ENCODE results near the gene LIPM.

Gene LIPM

DNA sequence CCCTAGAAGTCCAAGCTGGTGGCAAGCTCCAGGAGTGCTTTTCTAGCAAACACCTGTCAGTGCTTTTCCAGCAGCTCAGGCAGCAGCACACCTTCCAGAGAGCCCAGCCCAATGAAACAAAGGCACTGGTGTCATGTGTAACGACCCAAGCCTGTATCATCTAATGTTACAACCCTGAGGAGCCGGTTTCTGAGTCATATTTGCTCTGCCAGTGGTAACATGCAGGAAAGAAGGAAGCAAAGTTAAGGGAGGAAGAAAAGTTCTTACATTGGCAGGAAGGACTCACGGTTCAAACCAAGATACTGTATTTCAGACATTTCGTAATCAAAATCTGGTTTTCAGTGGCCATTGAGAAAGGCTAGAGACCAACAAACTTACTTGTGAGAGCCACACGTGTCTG is 49.2 kb downstream of the LIPM start, which contains the start of gene ANKRD22:
Gene ANKRD22, minus strand, starts transcription at position 139 of the 400 bp plus-strand sequence. CDS start 237 bp downstream, outside the sequence.
- TF ChIP-seq, protein P1, sequence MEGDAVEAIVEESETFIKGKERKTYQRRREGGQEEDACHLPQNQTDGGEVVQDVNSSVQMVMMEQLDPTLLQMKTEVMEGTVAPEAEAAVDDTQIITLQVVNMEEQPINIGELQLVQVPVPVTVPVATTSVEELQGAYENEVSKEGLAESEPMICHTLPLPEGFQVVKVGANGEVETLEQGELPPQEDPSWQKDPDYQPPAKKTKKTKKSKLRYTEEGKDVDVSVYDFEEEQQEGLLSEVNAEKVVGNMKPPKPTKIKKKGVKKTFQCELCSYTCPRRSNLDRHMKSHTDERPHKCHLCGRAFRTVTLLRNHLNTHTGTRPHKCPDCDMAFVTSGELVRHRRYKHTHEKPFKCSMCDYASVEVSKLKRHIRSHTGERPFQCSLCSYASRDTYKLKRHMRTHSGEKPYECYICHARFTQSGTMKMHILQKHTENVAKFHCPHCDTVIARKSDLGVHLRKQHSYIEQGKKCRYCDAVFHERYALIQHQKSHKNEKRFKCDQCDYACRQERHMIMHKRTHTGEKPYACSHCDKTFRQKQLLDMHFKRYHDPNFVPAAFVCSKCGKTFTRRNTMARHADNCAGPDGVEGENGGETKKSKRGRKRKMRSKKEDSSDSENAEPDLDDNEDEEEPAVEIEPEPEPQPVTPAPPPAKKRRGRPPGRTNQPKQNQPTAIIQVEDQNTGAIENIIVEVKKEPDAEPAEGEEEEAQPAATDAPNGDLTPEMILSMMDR (IDR thresholded peaks at IDR 0.05; ENCODE audit: low read length), result no peak
- no peak for TF ChIP-seq EZH2phosphoT487 (IDR thresholded peaks at IDR 0.05; ENCODE audit: low read length)
- TF ChIP-seq EZH2 (optimal IDR thresholded peaks at IDR 0.05; ENCODE audit: low read depth, low read length), result no peak
- no peak within 1 kb of the TSS for H3K4me3 ChIP-seq (ENCODE audit: low read length)
- no peaks in the 10 kb centered on the region for H3K27me3 ChIP-seq (replicated peaks; ENCODE audit: insufficient read depth, low read length)
- H3K27ac ChIP-seq (ENCODE audit: low read length), result no peak within 1 kb of the TSS
- H3K79me2 ChIP-seq (ENCODE audit: low read length), result no peaks in the 10 kb centered on the region
- no peaks in the 10 kb centered on the region for H3K9me3 ChIP-seq (replicated peaks; ENCODE audit: insufficient read depth, low read length)
- H4K20me1 ChIP-seq (ENCODE audit: insufficient read depth, low read length), result no peaks in the 10 kb centered on the region
- H3K4me2 ChIP-seq (ENCODE audit: low read depth, low read length), result no peak within 1 kb of the TSS
- H3K4me1 ChIP-seq (ENCODE audit: low read length), result no peaks in the 10 kb centered on the region
- H3K9ac ChIP-seq (ENCODE audit: low read length), result no peak within 1 kb of the TSS
- H2AFZ ChIP-seq (ENCODE audit: low read length), result no peak within 1 kb of the TSS
- no peaks in the 10 kb centered on the region for H3K9me2 ChIP-seq (replicated peaks; ENCODE audit: insufficient read depth, low read length)
- no peaks in the 10 kb centered on the region for H3F3A ChIP-seq (ENCODE audit: insufficient read depth, low read length)
- no peak for DNase-seq
- no peaks in the 10 kb centered on the region for H3K36me3 ChIP-seq (replicated peaks; ENCODE audit: insufficient read depth, low read length)

DNA sequence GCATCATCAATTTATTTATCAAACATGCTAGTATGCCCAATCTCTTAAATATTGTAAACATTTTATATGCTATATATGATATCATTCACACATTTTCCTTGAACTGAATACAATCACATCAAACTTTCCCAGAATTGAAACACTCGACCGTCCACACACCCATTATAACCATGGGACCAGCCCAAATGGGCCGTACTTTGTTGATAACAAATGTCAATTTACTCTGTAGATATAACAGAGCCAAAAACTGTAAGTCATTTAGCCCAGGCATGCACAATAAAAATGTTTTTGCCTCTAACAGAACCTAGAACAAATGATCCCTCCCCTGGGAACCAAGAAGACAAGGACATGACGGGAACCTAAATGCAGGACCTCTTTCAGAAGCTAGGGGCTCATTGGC is 49.8 kb downstream of the LIPM start:
- Histone ChIP-seq H3K4me3 (ENCODE audit: low read length) (no peak overlapping the region), H3K27me3 (replicated peaks; ENCODE audit: insufficient read depth, low read length) (no peaks in the 10 kb centered on the region), H3K4me2 (ENCODE audit: low read depth, low read length) (no peak overlapping the region), H2AFZ (ENCODE audit: low read length) (no peak overlapping the region), H3K9me2 (replicated peaks; ENCODE audit: insufficient read depth, low read length) (no peaks in the 10 kb centered on the region), H3K36me3 (replicated peaks; ENCODE audit: insufficient read depth, low read length) (no peaks in the 10 kb centered on the region), H3K27ac (ENCODE audit: low read length) (no peak overlapping the region), H4K20me1 (ENCODE audit: insufficient read depth, low read length) (no peaks in the 10 kb centered on the region), H3K9ac (ENCODE audit: low read length) (no peak overlapping the region), H3K9me3 (replicated peaks; ENCODE audit: insufficient read depth, low read length) (no peaks in the 10 kb centered on the region), H3F3A (ENCODE audit: insufficient read depth, low read length) (no peaks in the 10 kb centered on the region), H3K79me2 (ENCODE audit: low read length) (no peaks in the 10 kb centered on the region), H3K4me1 (ENCODE audit: low read length) (no peaks in the 10 kb centered on the region)
- no peak for DNase-seq
- TF ChIP-seq, protein P1 (IDR thresholded peaks at IDR 0.05; ENCODE audit: low read length), result no peak
- TF ChIP-seq EZH2phosphoT487 (IDR thresholded peaks at IDR 0.05; ENCODE audit: low read length), result no peak

DNA sequence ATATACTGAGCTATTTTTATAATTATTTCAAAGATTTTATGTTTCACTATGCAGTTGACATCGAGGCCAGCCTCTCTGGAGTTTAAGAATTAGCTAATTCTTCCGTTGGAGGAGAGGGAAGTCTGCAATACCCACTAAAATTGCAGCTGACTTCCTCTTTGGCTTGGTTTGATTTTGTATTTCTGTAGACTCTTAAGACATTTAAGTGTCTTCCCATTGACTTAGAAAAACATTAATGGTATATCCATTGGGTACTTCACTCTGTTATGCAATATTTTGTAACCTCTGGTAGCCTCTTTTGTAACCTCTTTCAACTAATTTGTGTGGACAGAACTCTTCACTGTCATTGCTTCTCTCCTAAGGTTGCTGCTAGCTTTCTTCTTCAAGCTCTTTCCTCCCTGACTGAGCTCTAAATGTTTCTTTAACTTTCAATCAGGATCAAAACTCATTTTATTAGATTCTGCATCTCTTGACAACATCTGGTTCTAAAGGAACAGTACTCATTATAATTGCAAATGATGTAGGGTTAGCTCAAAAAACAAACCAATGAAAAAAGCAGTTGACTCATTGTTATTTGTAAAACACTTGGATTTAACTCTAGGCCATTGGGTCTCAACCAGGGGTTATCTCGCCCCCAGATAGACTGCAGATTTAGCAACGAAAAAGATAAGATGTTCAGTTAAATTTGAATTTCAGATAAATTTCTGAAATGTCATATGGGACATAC is 50.8 kb downstream of the LIPM start:
- Histone ChIP-seq H3K27ac (ENCODE audit: low read length) (no peak overlapping the region), H3K4me2 (ENCODE audit: low read depth, low read length) (no peak overlapping the region), H3K79me2 (ENCODE audit: low read length) (no peaks in the 10 kb centered on the region), H3K4me1 (ENCODE audit: low read length) (no peaks in the 10 kb centered on the region), H3K4me3 (ENCODE audit: low read length) (no peak overlapping the region), H3K9ac (ENCODE audit: low read length) (no peak overlapping the region), H3F3A (ENCODE audit: insufficient read depth, low read length) (no peaks in the 10 kb centered on the region), H2AFZ (ENCODE audit: low read length) (no peak overlapping the region), H3K27me3 (replicated peaks; ENCODE audit: insufficient read depth, low read length) (no peaks in the 10 kb centered on the region), H3K9me2 (replicated peaks; ENCODE audit: insufficient read depth, low read length) (no peaks in the 10 kb centered on the region), H3K9me3 (replicated peaks; ENCODE audit: insufficient read depth, low read length) (no peaks in the 10 kb centered on the region), H4K20me1 (ENCODE audit: insufficient read depth, low read length) (no peaks in the 10 kb centered on the region), H3K36me3 (replicated peaks; ENCODE audit: insufficient read depth, low read length) (no peaks in the 10 kb centered on the region)
- no peak for DNase-seq
- TF ChIP-seq EZH2 (optimal IDR thresholded peaks at IDR 0.05; ENCODE audit: low read depth, low read length), result no peak
- TF ChIP-seq, protein P1 (IDR thresholded peaks at IDR 0.05; ENCODE audit: low read length), result no peak
- TF ChIP-seq EZH2phosphoT487 (IDR thresholded peaks at IDR 0.05; ENCODE audit: low read length), result no peak
